SJCRH30 (cell line): Measurements from ENCODE around the gene EMC8. TPM values are rescaled to one million over a fixed set of nuclear protein-coding genes. Genes with fewer than 3 reads are reported as not detected.

ENCODE experiments used
- DNase-seq, 2 experiments: peaks; one replicate each; pipeline ENCODE4 v3.0.0-alpha.2; 2015 to 2020
- H3K27ac ChIP-seq: fragments of 250-450 bp; sonication (Bioruptor Pico); 2 replicates; pipeline ENCODE4 v1.5.1; 2020; ENCODE audit warnings: mild to moderate bottlenecking, moderate library complexity
- H3K27me3 ChIP-seq: fragments of 250-450 bp; sonication (Bioruptor Pico); 2 replicates; pipeline ENCODE4 v1.5.1; 2020; ENCODE audit warnings: mild to moderate bottlenecking, moderate library complexity
- H3K36me3 ChIP-seq: fragments of 250-450 bp; sonication (Bioruptor Pico); 2 replicates; pipeline ENCODE4 v1.5.1; 2020; ENCODE audit warnings: mild to moderate bottlenecking, moderate library complexity
- H3K4me1 ChIP-seq: fragments of 250-450 bp; sonication (Bioruptor Pico); 2 replicates; pipeline ENCODE4 v1.5.1; 2020; ENCODE audit warnings: mild to moderate bottlenecking, moderate library complexity
- H3K4me3 ChIP-seq: fragments of 250-450 bp; sonication (Bioruptor Pico); 2 replicates; pipeline ENCODE4 v1.5.1; 2020; ENCODE audit warnings: mild to moderate bottlenecking, moderate library complexity
- H3K9me3 ChIP-seq: fragments of 250-450 bp; sonication (Bioruptor Pico); replicated peaks from 2 replicates; pipeline ENCODE4 v1.5.1; 2020; ENCODE audit warnings: mild to moderate bottlenecking, moderate library complexity
- total RNA-seq: library from RNA; depleted of rRNA; stranded (reverse); fragments of >200 nt; shearing (Covaris generic); gene quantifications from 2 replicates; pipeline ENCODE4 v1.2.3, GENCODE V29; 2014

The EMC8 gene
- total RNA-seq, 1 experiment from 2014 or later: 26.2 TPM

DNA sequence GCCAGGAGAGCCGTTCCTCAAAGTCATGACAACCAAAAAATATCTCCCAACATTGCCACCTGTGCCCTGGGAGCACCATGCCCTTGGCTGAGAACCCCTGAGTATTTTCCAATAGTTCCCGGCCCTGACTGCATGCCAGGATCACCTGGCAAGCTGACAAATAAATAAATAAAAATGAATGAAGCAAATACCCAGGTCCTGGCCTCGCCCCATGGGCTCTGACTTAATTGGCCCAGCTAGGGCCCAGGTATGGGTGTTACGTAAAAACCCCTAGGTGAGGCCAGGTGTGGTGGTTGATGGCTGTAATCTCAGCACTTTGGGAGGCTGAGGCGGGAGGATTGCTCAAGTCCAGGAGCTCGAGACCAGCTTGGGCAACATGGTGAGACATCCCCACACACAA, 45.8 kb downstream of the EMC8 start:
- H3K9me3 ChIP-seq: no peaks in the 10 kb centered on the region
- no peaks in the 10 kb centered on the region; the same call in 1 of the 2 replicates for H3K27me3 ChIP-seq
- H3K4me3 ChIP-seq: no peak overlapping the region
- H3K27ac ChIP-seq: no peak overlapping the region
- peaks cover 18% of the 10 kb centered on the region; the same call in 1 of the 2 replicates for H3K4me1 ChIP-seq
- H3K36me3 ChIP-seq: no peaks in the 10 kb centered on the region
- DNase-seq: no peak

GRCh38 chr16:85752511-85753420, 46.6 kb downstream of the EMC8 start:
- H3K4me1 ChIP-seq: peaks cover 18% of the 10 kb centered on the region; the same call in 1 of the 2 replicates
- DNase-seq: peak; percentile 43 to 49
- H3K36me3 ChIP-seq: no peaks in the 10 kb centered on the region
- no peak overlapping the region for H3K4me3 ChIP-seq
- no peak overlapping the region for H3K27ac ChIP-seq
- no peaks in the 10 kb centered on the region for H3K9me3 ChIP-seq
- no peaks in the 10 kb centered on the region; the same call in 1 of the 2 replicates for H3K27me3 ChIP-seq

- Histone ChIP-seq H3K27me3 (no peaks in the 10 kb centered on the region; the same call in 1 of the 2 replicates), H3K36me3 (no peaks in the 10 kb centered on the region), H3K4me1 (peaks cover 15% of the 10 kb centered on the region; the same call in 1 of the 2 replicates), H3K4me3 (no peak overlapping the region), H3K9me3 (no peaks in the 10 kb centered on the region), H3K27ac (no peak overlapping the region)
- DNase-seq: no peak
Observed at GRCh38 chr16:85751698-85752501, 47.4 kb downstream of the EMC8 start.

- Histone ChIP-seq H3K9me3 (no peaks in the 10 kb centered on the region), H3K4me3 (peak within 1 kb of the TSS; percentile 61), H3K36me3 (no peaks in the 10 kb centered on the region), H3K27me3 (no peaks in the 10 kb centered on the region; the same call in 1 of the 2 replicates), H3K27ac (no peak within 1 kb of the TSS), H3K4me1 (peaks cover 10% of the 10 kb centered on the region; the same call in 1 of the 2 replicates)
- DNase-seq: peak in 1 of 2 experiments; percentile 38
Observed at GRCh38 chr16:85750827-85751697, 48.3 kb downstream of the EMC8 start, which contains the start of gene C16orf74. Gene C16orf74 (minus strand): TSS chr16:85751096. CDS start chr16:85735217, 15,879 bp downstream.

GRCh38 chr16:85750146-85750826, 49.1 kb downstream of the EMC8 start:
- Histone ChIP-seq H3K27me3 (no peaks in the 10 kb centered on the region; the same call in 1 of the 2 replicates), H3K9me3 (no peaks in the 10 kb centered on the region), H3K36me3 (no peaks in the 10 kb centered on the region), H3K4me1 (peaks cover 7% of the 10 kb centered on the region; the same call in 1 of the 2 replicates), H3K4me3 (peak overlapping the region; percentile 61), H3K27ac (no peak overlapping the region)
- DNase-seq: peak; percentile 52 to 53

- Histone ChIP-seq H3K27me3 (no peaks in the 10 kb centered on the region; the same call in 1 of the 2 replicates), H3K36me3 (no peaks in the 10 kb centered on the region), H3K9me3 (no peaks in the 10 kb centered on the region), H3K4me1 (peaks cover 7% of the 10 kb centered on the region; the same call in 1 of the 2 replicates), H3K27ac (no peak overlapping the region), H3K4me3 (peak overlapping the region; percentile 61)
- DNase-seq: no peak
Observed at GRCh38 chr16:85749771-85750145, 49.6 kb downstream of the EMC8 start.

GRCh38 chr16:85746460-85747215, 52.7 kb downstream of the EMC8 start:
- Histone ChIP-seq H3K9me3 (no peaks in the 10 kb centered on the region), H3K27ac (no peak overlapping the region), H3K27me3 (no peaks in the 10 kb centered on the region; the same call in 1 of the 2 replicates), H3K36me3 (no peaks in the 10 kb centered on the region), H3K4me1 (peaks cover under 1% of the 10 kb centered on the region; the same call in 1 of the 2 replicates), H3K4me3 (no peak overlapping the region)
- no peak for DNase-seq

DNA sequence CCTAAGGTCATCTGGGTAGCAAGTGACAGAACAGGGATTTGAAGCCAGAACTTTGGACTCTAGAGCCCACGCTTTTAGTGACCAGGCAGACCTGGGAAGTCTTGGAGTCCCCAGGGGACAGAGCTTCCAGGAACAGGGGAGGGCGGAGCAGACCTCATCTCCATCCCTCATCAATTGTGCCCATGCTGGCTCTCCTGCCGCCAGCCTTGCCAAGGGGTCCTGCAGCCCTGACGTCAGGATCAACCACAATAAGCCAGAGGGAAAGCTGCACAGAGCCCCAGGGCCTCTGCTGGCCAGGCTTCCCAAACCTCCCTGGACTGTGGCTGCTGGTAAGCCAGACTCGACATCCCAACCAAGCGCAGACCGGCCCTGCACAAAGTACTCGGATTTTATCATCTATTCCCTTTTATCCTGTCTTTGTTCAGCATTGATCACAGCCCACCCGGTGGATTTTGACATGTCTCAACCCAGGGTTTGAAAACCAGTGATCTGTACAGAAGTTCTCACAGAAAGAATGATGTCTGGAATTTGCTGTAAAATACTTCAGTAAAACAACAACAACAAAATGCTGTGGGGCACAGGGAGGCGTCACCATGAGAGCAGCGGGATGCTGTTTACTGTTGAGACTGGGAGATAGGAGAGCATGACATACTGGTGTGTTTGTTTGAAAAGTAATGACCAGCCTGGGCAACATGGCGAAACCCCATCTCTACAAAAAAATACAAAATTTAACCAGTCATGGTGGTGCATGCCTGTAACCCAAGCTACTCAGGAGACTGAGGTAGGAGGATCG, 60.2 kb downstream of the EMC8 start:
- no peak overlapping the region for H3K4me3 ChIP-seq
- no peaks in the 10 kb centered on the region for H3K27me3 ChIP-seq
- no peaks in the 10 kb centered on the region for H3K36me3 ChIP-seq
- no peak for DNase-seq
- H3K9me3 ChIP-seq: no peaks in the 10 kb centered on the region
- H3K27ac ChIP-seq: no peak overlapping the region
- peaks cover 3% of the 10 kb centered on the region; the same call in 1 of the 2 replicates for H3K4me1 ChIP-seq

DNA sequence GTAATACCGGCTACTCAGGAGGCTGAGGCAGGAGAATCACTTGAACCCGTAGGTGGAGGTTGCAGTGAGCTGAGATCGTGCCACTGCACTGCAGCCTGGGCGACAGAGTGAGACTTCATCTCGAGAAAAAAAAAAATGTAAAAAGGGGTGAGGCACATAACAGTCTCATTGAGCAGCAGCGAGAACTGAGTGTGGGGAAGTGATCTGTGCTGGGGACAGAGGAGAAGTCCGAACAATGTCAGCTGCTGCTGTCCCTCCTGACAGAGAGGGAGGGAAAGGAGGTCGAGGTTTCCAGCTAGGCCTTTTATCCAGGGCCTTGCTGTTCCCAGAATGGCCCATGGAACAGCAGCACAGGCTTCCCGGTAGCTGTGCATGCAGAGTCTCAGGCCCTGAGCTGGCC, 62.4 kb downstream of the EMC8 start:
- Histone ChIP-seq H3K27me3 (no peaks in the 10 kb centered on the region), H3K4me1 (peaks cover 3% of the 10 kb centered on the region; the same call in 1 of the 2 replicates), H3K4me3 (no peak overlapping the region), H3K9me3 (no peaks in the 10 kb centered on the region), H3K36me3 (no peaks in the 10 kb centered on the region), H3K27ac (no peak overlapping the region)
- DNase-seq: peak; percentile 43 to 61

DNA sequence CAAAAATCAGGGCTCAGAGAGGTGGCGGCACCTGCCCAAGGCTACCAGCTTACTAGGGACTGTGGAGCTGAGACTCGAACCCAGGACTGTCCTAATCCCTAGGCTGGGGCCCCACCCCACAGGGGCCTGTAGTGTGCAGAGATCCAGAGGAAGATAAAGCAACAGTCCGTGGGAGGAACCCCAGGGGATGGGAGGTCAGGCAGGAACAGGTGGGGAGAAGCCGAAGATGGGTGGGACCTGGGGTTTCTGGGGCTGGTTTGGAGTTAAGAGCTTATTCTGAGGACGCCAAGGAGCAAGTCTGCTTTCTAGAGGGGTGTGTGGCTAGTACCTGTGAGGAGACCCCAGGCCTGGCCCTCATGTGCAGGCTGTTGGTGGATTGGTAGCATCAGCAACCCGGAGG, 63.4 kb downstream of the EMC8 start:
- Histone ChIP-seq H3K27ac (no peak overlapping the region), H3K4me1 (peaks cover 7% of the 10 kb centered on the region), H3K9me3 (no peaks in the 10 kb centered on the region), H3K36me3 (no peaks in the 10 kb centered on the region), H3K27me3 (no peaks in the 10 kb centered on the region), H3K4me3 (no peak overlapping the region)
- DNase-seq: no peak

GRCh38 chr16:85735225-85735635, 64.1 kb downstream of the EMC8 start:
- Histone ChIP-seq H3K9me3 (no peaks in the 10 kb centered on the region), H3K27ac (no peak overlapping the region), H3K4me1 (peaks cover 9% of the 10 kb centered on the region), H3K27me3 (no peaks in the 10 kb centered on the region), H3K4me3 (no peak overlapping the region), H3K36me3 (no peaks in the 10 kb centered on the region)
- no peak for DNase-seq

- Histone ChIP-seq H3K27me3 (no peaks in the 10 kb centered on the region), H3K27ac (no peak overlapping the region), H3K36me3 (no peaks in the 10 kb centered on the region), H3K4me3 (no peak overlapping the region), H3K4me1 (peaks cover 14% of the 10 kb centered on the region), H3K9me3 (no peaks in the 10 kb centered on the region)
- no peak for DNase-seq
Observed at GRCh38 chr16:85734311-85735017, 64.9 kb downstream of the EMC8 start.
